CD4-positive, alpha-beta T cell (primary cell): Measurements from ENCODE around the gene LRRK1. TPM values are rescaled to one million over a fixed set of nuclear protein-coding genes. Genes with fewer than 3 reads are reported as not detected.

Experiments used
- ATAC-seq: fragments of 200-7000 bp; cut with Tn5 transposase; one replicate; pipeline ENCODE4 v1.10.0; 2022; ENCODE audit warnings: mild to moderate bottlenecking; ENCODE audit not compliant: poor library complexity
- CTCF ChIA-PET: fragments of 350-600 bp; sonication (Branson Sonifier 250); formaldehyde crosslinking; loops from one replicate; lab custom pipeline; 2021; ENCODE audit warnings: antibody characterized with exemption, inconsistent platforms; lab: Charles Lee
- POLR2A ChIA-PET: fragments of 350-600 bp; sonication (Branson Sonifier 250); formaldehyde crosslinking; loops from one replicate; lab custom pipeline; 2021; ENCODE audit warnings: antibody characterized with exemption, inconsistent platforms; lab: Charles Lee
- DNase-seq, 14 experiments: peaks; one replicate each; pipeline ENCODE4 v3.0.0-alpha.2; 2013 to 2020; ENCODE audit warnings: mixed read lengths in 2 of 14
- H3K27ac ChIP-seq, 2 donors: one replicate each; pipeline versions ENCODE4 v1.5.1 to v1.7.0; 2013; ENCODE audit warnings: low read length in 2 of 2, low read depth in 1 of 2, mild to moderate bottlenecking in 1 of 2
- H3K27me3 ChIP-seq, 2 experiments: 1 replicate in 1 of 2; 2 replicates in 1 of 2; pipeline versions ENCODE4 v1.6.1 to v1.7.0; 2013; ENCODE audit warnings: low read length in 2 of 2, control low read depth in 1 of 2, mild to moderate bottlenecking in 1 of 2, moderate library complexity in 1 of 2; ENCODE audit not compliant: insufficient read depth in 2 of 2, control insufficient read depth in 1 of 2
- H3K36me3 ChIP-seq: one replicate; pipeline ENCODE4 v1.6.1; 2013; ENCODE audit warnings: low read length, control low read depth; ENCODE audit not compliant: insufficient read depth
- H3K4me1 ChIP-seq: one replicate; pipeline ENCODE4 v1.6.1; 2013; ENCODE audit warnings: low read length, control low read depth; ENCODE audit not compliant: insufficient read depth
- H3K4me3 ChIP-seq: one replicate; pipeline ENCODE4 v1.5.1; 2013; ENCODE audit warnings: mild to moderate bottlenecking, low read length, moderate library complexity
- H3K9me3 ChIP-seq, 2 experiments: 1 replicate in 1 of 2; 2 replicates in 1 of 2; pipeline versions ENCODE4 v1.6.1 to v1.7.0; 2013; ENCODE audit warnings: low read length in 2 of 2, mild to moderate bottlenecking in 2 of 2, control low read depth in 1 of 2, moderate library complexity in 1 of 2; ENCODE audit not compliant: control insufficient read depth in 1 of 2, insufficient read depth in 1 of 2
- H3K27ac Mint-ChIP-seq: one replicate; pipeline ENCODE4 v1.8.0; 2020; ENCODE audit warnings: mixed read lengths
- H3K27me3 Mint-ChIP-seq: one replicate; pipeline ENCODE4 v1.8.0; 2021; ENCODE audit warnings: mixed read lengths
- H3K36me3 Mint-ChIP-seq: one replicate; pipeline ENCODE4 v1.8.0; 2021; ENCODE audit warnings: low read depth, mixed read lengths
- H3K4me1 Mint-ChIP-seq: one replicate; pipeline ENCODE4 v1.8.0; 2021; ENCODE audit warnings: low read depth, mixed read lengths
- H3K4me3 Mint-ChIP-seq: one replicate; pipeline ENCODE4 v1.8.0; 2020; ENCODE audit warnings: mild to moderate bottlenecking, mixed read lengths
- H3K9me3 Mint-ChIP-seq: one replicate; pipeline ENCODE4 v1.8.0; 2020; ENCODE audit warnings: mixed read lengths
- intact Hi-C, 2 experiments: fragments of 100-400 bp; cut with DNase I in 1 of 2; cut with micrococcal nuclease in 1 of 2; formaldehyde crosslinking; loops; one replicate each; pipeline versions ENCODE4 v1.15.1 to v1.9.0; 2023 to 2025; cut with DNase I, micrococcal nuclease
- total RNA-seq, 174 experiments: library from RNA in 2 of 174; stranded (reverse) in 2 of 174; gene quantifications; one replicate each; pipeline ENCODE4 v1.2.3 and lab custom pipeline; 2021 to 2026
- TF ChIP-seq, protein P1 (sequence below): fragments of 200-600 bp; IDR thresholded peaks from one replicate; pipeline ENCODE4 v1.8.0; 2022; ENCODE audit warnings: antibody characterized with exemption, mild to moderate bottlenecking

The LRRK1 gene
- total RNA-seq, 2 experiments from 2014 or later: 0.60 to 0.73 TPM

DNA sequence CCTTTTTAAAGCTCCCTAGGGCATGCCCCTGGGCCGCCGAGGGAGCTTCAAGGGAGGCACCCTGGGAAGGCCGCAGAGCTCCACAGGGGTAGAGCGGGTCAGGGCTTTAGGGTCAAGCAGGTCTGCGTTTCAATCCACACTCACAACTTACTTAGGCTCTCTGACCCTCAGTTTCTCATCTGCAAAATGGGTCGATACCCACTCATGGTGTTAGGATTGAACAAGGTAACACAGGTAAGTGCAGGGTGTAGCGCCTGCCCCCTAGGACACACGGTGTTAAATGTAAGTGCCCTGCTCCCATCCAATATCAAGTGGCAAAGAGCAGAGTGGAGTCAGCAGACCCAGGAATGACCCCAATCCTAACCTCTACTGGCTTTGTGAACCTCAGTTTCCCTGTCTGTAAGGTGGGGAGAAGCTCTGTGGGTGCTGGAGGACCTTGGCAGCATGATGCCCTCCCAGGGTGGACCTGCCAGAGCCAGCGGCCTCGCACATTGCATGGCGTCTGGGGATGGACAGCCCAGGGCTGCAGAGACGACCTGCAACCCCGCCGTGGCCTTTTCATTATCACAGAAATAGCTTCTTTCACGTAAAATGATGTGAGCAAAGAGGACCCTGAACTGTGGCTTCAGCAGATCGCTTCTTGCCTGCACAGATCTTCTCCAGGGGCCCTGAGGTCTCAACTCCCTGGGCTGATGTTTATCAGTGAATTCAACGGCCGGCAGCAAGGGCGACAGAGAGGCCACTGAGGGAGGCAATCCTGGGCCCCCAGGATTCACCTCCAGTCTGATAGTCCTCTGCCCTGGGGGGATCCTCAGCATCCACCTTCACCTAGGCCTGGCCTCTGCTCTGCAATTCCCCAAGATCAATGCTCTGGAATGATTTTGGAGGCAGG, 194.2 kb downstream of the LRRK1 start:
- H3K4me1 ChIP-seq: no peaks in the 10 kb centered on the region
- ChIA-PET POLR2A (no interaction called here), CTCF (no interaction called here)
- H3K27me3 ChIP-seq: no peaks in the 10 kb centered on the region
- H3K9me3 ChIP-seq: peaks cover 0 to 10% of the 10 kb centered on the region in 2 experiments
- H3K27ac Mint-ChIP-seq: no peak overlapping the region
- TF ChIP-seq, protein P1, sequence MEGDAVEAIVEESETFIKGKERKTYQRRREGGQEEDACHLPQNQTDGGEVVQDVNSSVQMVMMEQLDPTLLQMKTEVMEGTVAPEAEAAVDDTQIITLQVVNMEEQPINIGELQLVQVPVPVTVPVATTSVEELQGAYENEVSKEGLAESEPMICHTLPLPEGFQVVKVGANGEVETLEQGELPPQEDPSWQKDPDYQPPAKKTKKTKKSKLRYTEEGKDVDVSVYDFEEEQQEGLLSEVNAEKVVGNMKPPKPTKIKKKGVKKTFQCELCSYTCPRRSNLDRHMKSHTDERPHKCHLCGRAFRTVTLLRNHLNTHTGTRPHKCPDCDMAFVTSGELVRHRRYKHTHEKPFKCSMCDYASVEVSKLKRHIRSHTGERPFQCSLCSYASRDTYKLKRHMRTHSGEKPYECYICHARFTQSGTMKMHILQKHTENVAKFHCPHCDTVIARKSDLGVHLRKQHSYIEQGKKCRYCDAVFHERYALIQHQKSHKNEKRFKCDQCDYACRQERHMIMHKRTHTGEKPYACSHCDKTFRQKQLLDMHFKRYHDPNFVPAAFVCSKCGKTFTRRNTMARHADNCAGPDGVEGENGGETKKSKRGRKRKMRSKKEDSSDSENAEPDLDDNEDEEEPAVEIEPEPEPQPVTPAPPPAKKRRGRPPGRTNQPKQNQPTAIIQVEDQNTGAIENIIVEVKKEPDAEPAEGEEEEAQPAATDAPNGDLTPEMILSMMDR: no peak
- ATAC-seq (no peak), DNase-seq (no peak)
- no peak overlapping the region for H3K4me3 Mint-ChIP-seq
- H3K4me3 ChIP-seq: no peak overlapping the region
- no peaks in the 10 kb centered on the region for H3K9me3 Mint-ChIP-seq
- H3K4me1 Mint-ChIP-seq: no peaks in the 10 kb centered on the region
- intact Hi-C loops: no loop called here
- H3K27me3 Mint-ChIP-seq: no peaks in the 10 kb centered on the region
- no peaks in the 10 kb centered on the region for H3K36me3 Mint-ChIP-seq
- no peaks in the 10 kb centered on the region for H3K36me3 ChIP-seq
- H3K27ac ChIP-seq: no peak overlapping the region

DNA sequence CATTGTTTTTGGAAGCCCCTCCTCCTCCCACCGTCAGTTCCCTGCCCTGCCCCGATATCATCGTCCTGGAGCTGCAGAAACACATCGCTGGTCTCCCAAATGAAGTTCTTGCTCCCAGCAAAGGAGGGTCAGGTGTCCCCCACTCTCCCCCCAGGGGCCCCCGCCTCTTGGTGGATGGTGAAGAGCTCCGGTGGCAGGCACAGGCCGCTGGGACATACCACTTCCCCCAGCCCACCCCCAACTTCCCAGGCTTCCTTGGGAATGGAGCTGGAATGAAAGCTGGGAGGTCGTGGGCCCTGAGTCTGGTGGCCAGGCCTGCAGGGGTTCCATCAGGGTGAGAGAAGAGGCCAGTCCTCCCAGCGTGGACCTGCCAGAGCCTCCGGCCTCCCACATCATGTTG, 195.0 kb downstream of the LRRK1 start:
- H3K27ac ChIP-seq: no peak overlapping the region
- ATAC-seq: no peak
- Mint-ChIP-seq H3K36me3 (no peaks in the 10 kb centered on the region), H3K9me3 (no peaks in the 10 kb centered on the region), H3K27ac (no peak overlapping the region), H3K4me1 (no peaks in the 10 kb centered on the region), H3K27me3 (no peaks in the 10 kb centered on the region), H3K4me3 (no peak overlapping the region)
- H3K4me3 ChIP-seq: no peak overlapping the region
- intact Hi-C loops: no loop called here
- TF ChIP-seq, protein P1: no peak
- DNase-seq: no peak
- ChIA-PET POLR2A (no interaction called here), CTCF (no interaction called here)
- no peaks in the 10 kb centered on the region for H3K36me3 ChIP-seq
- no peaks in the 10 kb centered on the region for H3K27me3 ChIP-seq
- peaks cover 0 to 3% of the 10 kb centered on the region in 2 experiments for H3K9me3 ChIP-seq
- no peaks in the 10 kb centered on the region for H3K4me1 ChIP-seq

DNA sequence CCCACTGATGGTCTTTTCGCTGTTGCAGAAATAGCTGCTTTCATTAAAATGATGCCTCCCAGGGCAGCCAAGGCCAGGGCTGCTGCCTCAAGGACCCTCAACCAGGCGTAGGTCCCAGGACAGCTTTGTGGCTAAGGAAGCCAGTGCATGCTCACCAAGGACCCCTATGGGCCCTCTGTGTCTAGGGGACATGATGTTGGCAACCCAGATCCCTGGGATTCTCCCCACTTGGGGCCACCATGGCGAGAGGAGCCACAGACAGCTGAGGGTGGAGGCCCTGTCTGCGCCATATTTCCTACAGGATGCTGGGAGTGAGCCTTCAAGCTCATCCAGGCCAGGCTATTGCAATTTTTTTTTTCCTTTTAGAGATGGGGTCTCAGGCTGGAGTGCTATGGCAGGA, 195.5 kb downstream of the LRRK1 start:
- Histone ChIP-seq H3K27ac (no peak overlapping the region), H3K9me3 (peaks cover 0 to 3% of the 10 kb centered on the region in 2 experiments), H3K27me3 (no peaks in the 10 kb centered on the region), H3K4me1 (no peaks in the 10 kb centered on the region), H3K4me3 (no peak overlapping the region), H3K36me3 (no peaks in the 10 kb centered on the region)
- TF ChIP-seq, protein P1: no peak
- no peaks in the 10 kb centered on the region for H3K9me3 Mint-ChIP-seq
- POLR2A ChIA-PET: no interaction called here
- ATAC-seq: no peak
- no peak overlapping the region for H3K4me3 Mint-ChIP-seq
- H3K36me3 Mint-ChIP-seq: no peaks in the 10 kb centered on the region
- no peak overlapping the region for H3K27ac Mint-ChIP-seq
- no peak for DNase-seq
- CTCF ChIA-PET: no interaction called here
- H3K4me1 Mint-ChIP-seq: no peaks in the 10 kb centered on the region
- H3K27me3 Mint-ChIP-seq: no peaks in the 10 kb centered on the region
- intact Hi-C loops: no loop called here
